Activated T-cell treated with anti-CD3 and anti-CD28 coated beads, Interleukin-2, amount 50 U/mL, for 1 hour (primary cell): ENCODE results near the gene TMA7B.

Experiments used
- DNase-seq: peaks from one replicate; pipeline ENCODE4 v3.0.0-alpha.2; 2020

The TMA7B gene

GRCh38 chr22:40004836-40005235, 44.6 kb downstream of the TMA7B start:
- no peak for DNase-seq

- no peak for DNase-seq
Measured at GRCh38 chr22:40006641-40007040, 46.4 kb downstream of the TMA7B start.

- DNase-seq, result no peak
Measured at GRCh38 chr22:40007853-40008710, 47.9 kb downstream of the TMA7B start.

DNA sequence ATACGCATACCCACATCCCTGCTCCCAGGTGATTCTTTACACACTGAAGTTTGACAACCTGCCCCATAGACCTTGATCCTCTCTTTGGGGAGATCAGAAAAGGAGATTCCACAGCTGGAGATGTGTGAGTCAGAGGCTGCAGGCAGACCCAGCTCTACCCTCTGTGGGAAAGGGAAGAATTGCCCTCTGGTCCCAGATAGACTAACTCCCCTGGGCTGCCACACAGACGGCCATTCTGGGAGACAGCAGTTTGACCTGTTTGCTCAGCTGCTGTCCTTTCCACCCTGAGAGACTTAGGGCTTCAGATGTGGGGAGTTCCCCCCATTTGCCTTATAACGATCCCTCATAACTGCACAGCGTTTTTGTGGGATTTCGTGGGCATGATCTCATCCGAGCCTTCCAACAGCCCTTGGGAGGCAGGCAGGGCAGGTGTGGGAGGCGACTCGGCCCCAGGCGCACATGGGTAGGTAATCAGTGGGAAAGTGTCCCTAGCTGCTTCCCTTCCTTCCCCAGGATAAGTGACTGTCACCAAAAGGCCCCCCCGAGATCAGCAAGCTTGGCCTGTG, 48.6 kb downstream of the TMA7B start:
- no peak for DNase-seq

DNA sequence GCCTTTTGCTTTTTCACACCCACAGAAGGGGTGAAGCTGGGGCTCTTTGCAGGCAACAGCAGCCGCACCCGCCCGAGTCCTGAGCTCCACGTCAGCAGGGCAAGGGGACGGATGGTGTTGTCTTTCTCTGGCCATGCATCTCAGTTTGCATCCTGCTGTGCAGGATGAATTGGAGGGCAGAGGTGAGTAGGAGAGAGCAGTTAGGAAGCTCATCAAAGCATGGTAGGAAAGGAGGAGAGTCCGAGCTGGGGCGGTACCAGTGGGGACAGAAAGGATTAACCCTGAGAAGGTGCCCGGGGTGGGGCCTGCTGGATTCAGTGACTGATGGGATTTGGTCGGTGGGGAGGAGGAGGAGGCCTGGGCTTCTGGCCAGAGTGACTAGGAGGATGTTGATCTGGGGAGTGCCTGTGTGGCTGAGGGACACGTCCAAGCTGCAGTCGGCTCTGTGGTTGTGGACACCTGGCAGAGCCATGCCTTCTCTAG, 49.1 kb downstream of the TMA7B start:
- DNase-seq, result no peak

DNA sequence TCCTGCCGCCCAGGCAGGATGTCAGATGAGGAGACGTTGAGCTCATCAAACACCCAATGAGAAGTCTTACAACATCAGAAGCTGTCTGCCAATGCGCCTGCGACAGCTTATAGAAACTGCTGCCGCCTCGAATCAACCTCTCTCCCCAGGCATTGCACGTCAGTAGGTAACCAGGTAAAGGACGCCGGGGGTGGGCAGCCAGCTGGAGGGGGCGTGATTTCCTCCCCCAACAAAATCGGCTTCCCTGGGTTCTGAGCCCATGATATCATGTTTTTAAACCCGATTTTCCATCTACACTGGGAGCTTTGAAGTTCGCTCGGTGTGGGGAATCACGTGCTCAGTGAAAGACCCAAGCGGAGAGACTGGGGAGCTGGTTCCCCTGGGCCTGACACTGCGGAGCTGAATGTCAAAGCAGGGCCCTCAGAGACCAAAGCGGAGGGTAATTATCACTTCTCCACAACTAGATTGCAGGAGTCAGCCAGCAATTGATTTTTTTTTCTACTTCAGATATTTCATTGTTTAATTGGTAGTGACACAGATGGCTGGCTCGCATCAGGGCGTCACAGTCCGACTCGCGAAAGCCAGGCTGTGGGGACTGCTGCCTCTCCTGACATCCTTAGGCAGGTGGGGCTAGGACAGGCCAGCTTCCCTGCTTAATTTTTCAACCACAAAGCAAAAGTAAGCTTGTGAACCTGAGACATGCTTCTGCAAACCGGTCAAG, 49.9 kb downstream of the TMA7B start:
- DNase-seq, result peak; percentile 57

GRCh38 chr22:40010746-40011145, 50.5 kb downstream of the TMA7B start:
- DNase-seq, result no peak
